Sigmoid colon (tissue), 7 donors: ENCODE data around the gene TNIP2. TPM values are rescaled to one million over a fixed set of nuclear protein-coding genes. Genes with fewer than 3 reads are reported as not detected.

Experiments
- DNase-seq: peaks from one replicate; pipeline ENCODE4 v3.0.0-alpha.2; 2019
- H3K27ac ChIP-seq, 4 donors: fragments of 200-600 bp; sonication (generic); one replicate each; pipeline ENCODE4 v1.5.1; 2016 to 2019; ENCODE audit warnings: mild to moderate bottlenecking in 1 of 4
- H3K27me3 ChIP-seq, 3 donors: fragments of 200-600 bp; sonication (generic); one replicate each; pipeline ENCODE4 v1.5.1; 2019; ENCODE audit warnings: mild to moderate bottlenecking in 1 of 3
- H3K36me3 ChIP-seq, 4 donors: fragments of 200-600 bp; sonication (generic); one replicate each; pipeline ENCODE4 v1.5.1; 2016 to 2019
- H3K4me1 ChIP-seq, 4 donors: fragments of 200-600 bp; sonication (generic); one replicate each; pipeline ENCODE4 v1.5.1; 2017 to 2019
- H3K4me3 ChIP-seq, 4 donors: fragments of 200-600 bp; sonication (generic); one replicate each; pipeline ENCODE4 v1.5.1; 2017 to 2019; ENCODE audit warnings: mild to moderate bottlenecking in 2 of 4, moderate library complexity in 1 of 4
- H3K9me3 ChIP-seq, 4 donors: fragments of 200-600 bp in 3 of 4; sonication (generic) in 3 of 4; one replicate each; pipeline versions ENCODE4 v1.5.1 to v1.6.1; 2013 to 2019
- EP300 ChIP-seq, 4 donors: sonication (generic); formaldehyde crosslinking; IDR thresholded peaks; one replicate each; pipeline ENCODE4 v1.6.1; 2017; ENCODE audit warnings: antibody characterized with exemption in 4 of 4
- POLR2A ChIP-seq, 2 donors: fragments of 450-650 bp; IDR thresholded peaks; one replicate each; pipeline ENCODE4 v1.6.1; 2016; ENCODE audit warnings: antibody characterized with exemption in 2 of 2, mild to moderate bottlenecking in 2 of 2, moderate library complexity in 2 of 2
- POLR2AphosphoS5 ChIP-seq, 4 donors: sonication (generic); formaldehyde crosslinking; IDR thresholded peaks; one replicate each; pipeline ENCODE4 v1.6.1; 2017; ENCODE audit warnings: antibody characterized with exemption in 4 of 4
- WGBS, 2 donors: extraction: QIAGEN DNeasy Blood & Tissue Kit; methylation state at CpG; one replicate each; pipeline ENCODE4 v1.1.7; 2013; 5-methylcytosine and 5-hydroxymethylcytosine counted together
- intact Hi-C: fragments of 100-400 bp; cut with DNase I; formaldehyde crosslinking; loops from one replicate; pipeline ENCODE4 v1.15.1; 2023
- polyA plus RNA-seq, 3 donors: library from polyadenylated mRNA; stranded (reverse); fragments of 200-250 nt; gene quantifications; one replicate each; pipeline ENCODE4 v1.2.3, GENCODE V29; 2013
- total RNA-seq, 4 donors: library from RNA; depleted of rRNA; stranded (reverse); fragments of >200 nt; gene quantifications; one replicate each; pipeline ENCODE4 v1.1.0, GENCODE V29; 2016
- TF ChIP-seq, protein P1 (sequence below), 4 experiments: fragments of 450-650 bp in 3 of 4; fragments of 200-600 bp in 1 of 4; IDR thresholded peaks; one replicate each; pipeline ENCODE4 v1.5.1; 2016 to 2019; ENCODE audit warnings: antibody characterized with exemption in 4 of 4, mild to moderate bottlenecking in 3 of 4, moderate library complexity in 2 of 4
- donor health status: healthy with polysubstance abuse.
- donor health status: Bipolar disorder and iron deficiency.
- donor health status: healthy.

The TNIP2 gene
- total and polyA plus RNA-seq, 7 donors, result 51.7 to 68.8 (median 65.0) TPM

DNA sequence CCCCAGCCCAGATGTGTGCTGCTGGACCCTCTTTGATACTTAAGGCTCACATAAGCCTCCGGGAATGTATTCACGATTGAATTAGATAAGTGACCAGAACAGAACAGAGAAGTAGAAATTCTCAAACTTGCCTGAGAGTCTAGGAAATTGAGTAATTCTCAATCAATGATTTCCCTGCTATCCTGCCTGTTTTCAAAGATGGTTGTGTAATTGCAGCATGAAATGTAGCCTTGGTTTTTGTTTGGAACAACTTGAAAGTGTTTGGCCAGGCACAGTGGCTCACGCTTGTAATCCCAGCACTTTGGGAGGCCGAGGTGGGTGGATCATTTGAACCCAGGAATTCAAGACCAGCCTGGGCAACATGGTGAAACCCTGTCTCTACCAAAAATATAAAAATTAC lies 41.2 kb downstream of the TNIP2 start:
- H3K27me3 ChIP-seq, result no peaks in the 10 kb centered on the region
- peak overlapping the region in 3 of 4 donors; percentile 8 to 42 (median 14) for H3K27ac ChIP-seq
- H3K4me3 ChIP-seq, result no peak overlapping the region
- TF ChIP-seq, protein P1, sequence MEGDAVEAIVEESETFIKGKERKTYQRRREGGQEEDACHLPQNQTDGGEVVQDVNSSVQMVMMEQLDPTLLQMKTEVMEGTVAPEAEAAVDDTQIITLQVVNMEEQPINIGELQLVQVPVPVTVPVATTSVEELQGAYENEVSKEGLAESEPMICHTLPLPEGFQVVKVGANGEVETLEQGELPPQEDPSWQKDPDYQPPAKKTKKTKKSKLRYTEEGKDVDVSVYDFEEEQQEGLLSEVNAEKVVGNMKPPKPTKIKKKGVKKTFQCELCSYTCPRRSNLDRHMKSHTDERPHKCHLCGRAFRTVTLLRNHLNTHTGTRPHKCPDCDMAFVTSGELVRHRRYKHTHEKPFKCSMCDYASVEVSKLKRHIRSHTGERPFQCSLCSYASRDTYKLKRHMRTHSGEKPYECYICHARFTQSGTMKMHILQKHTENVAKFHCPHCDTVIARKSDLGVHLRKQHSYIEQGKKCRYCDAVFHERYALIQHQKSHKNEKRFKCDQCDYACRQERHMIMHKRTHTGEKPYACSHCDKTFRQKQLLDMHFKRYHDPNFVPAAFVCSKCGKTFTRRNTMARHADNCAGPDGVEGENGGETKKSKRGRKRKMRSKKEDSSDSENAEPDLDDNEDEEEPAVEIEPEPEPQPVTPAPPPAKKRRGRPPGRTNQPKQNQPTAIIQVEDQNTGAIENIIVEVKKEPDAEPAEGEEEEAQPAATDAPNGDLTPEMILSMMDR (IDR thresholded peaks at IDR 0.05), result no peak
- TF ChIP-seq EP300 (IDR thresholded peaks at IDR 0.05) (no peak), POLR2A (IDR thresholded peaks at IDR 0.05) (no peak), POLR2AphosphoS5 (IDR thresholded peaks at IDR 0.05) (no peak)
- intact Hi-C loops, result no loop called here
- no peaks in the 10 kb centered on the region for H3K9me3 ChIP-seq
- peak; percentile 2 for DNase-seq
- H3K4me1 ChIP-seq, result peaks cover 0 to 5% (median 0%) of the 10 kb centered on the region in 4 donors
- peaks cover 0 to 47% (median 20%) of the 10 kb centered on the region in 4 donors for H3K36me3 ChIP-seq
- 84 to 88% methylated on average over 4 of the region's 4 CpGs for WGBS, 2 donors

DNA sequence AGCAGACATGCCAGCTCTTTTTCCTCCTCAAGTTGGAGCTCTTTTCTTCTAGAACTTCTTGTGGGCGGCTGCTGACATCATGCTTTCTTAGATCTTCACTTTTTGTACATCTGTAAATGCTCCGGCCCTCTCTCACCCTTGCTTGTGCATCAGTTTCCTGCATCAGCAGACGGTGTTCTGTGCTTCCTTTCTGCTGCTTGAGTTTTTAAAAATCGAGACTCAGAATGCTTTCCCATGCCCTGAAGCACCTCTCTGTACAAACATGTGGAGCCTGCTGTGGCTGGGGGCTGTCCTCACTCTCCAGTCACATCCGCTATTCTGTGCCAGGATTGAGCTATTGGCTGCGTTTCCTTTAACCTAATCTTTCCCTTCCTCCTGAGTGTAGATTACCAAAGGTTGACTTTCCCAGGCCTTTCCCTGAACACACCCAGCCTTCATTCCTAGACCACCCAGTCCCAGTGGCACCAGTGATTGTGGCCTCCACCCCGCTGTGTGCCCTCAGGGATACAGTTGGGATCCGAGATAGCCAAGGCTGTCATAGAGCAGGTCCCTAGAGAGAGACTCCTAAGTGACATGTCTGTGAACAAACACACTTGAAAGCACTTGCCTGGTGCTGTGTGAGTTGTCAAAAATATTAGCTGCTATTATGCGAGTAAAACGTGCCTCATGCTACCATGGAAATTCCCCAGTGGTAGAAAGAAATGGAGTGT lies 41.9 kb downstream of the TNIP2 start:
- peak overlapping the region in 3 of 4 donors; percentile 8 to 42 (median 14) for H3K27ac ChIP-seq
- no peak for TF ChIP-seq POLR2AphosphoS5 (IDR thresholded peaks at IDR 0.05)
- no peak for TF ChIP-seq EP300 (IDR thresholded peaks at IDR 0.05)
- no peak for TF ChIP-seq POLR2A (IDR thresholded peaks at IDR 0.05)
- TF ChIP-seq, protein P1 (IDR thresholded peaks at IDR 0.05), result no peak
- no peak overlapping the region for H3K4me3 ChIP-seq
- intact Hi-C loops, result no loop called here
- H3K9me3 ChIP-seq, result no peaks in the 10 kb centered on the region
- peaks cover 0 to 41% (median 15%) of the 10 kb centered on the region in 4 donors for H3K36me3 ChIP-seq
- H3K4me1 ChIP-seq, result peaks cover 0 to 5% (median 0%) of the 10 kb centered on the region in 4 donors
- WGBS, 2 donors, result 57 to 83% methylated on average over 10 of the region's 10 CpGs
- no peaks in the 10 kb centered on the region for H3K27me3 ChIP-seq
- DNase-seq, result peak; percentile 69

DNA sequence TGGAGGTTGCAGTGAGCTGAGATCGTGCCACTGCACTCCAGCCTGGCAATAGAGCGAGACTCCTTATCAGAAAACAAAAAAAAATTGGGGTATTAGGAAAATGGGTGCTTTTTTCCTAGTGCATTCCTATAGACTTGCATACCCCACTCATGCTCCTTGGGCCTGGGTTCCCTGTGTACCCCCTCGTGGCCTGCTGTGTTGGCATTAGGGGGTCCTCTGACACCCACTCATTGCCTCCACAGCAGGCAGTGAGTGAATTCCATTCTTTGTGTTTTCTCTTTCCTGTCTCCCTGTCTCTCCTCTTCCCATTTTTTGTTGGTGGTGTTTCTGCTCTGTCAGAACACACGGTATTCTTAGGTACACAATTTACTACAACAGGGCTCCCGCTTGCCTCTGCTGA lies 42.8 kb downstream of the TNIP2 start:
- TF ChIP-seq, protein P1 (IDR thresholded peaks at IDR 0.05), result no peak
- no peak for TF ChIP-seq POLR2A (IDR thresholded peaks at IDR 0.05)
- TF ChIP-seq EP300 (IDR thresholded peaks at IDR 0.05), result no peak
- no peak for TF ChIP-seq POLR2AphosphoS5 (IDR thresholded peaks at IDR 0.05)
- peaks cover 0 to 5% (median 0%) of the 10 kb centered on the region in 4 donors for H3K4me1 ChIP-seq
- H3K36me3 ChIP-seq, result peaks cover 0 to 38% (median 17%) of the 10 kb centered on the region in 4 donors
- H3K27me3 ChIP-seq, result no peaks in the 10 kb centered on the region
- H3K4me3 ChIP-seq, result no peak overlapping the region
- 92 to 97% methylated on average over 5 of the region's 5 CpGs for WGBS, 2 donors
- no peaks in the 10 kb centered on the region for H3K9me3 ChIP-seq
- intact Hi-C loops, result no loop called here
- H3K27ac ChIP-seq, result peak overlapping the region in 2 of 4 donors; percentile 15 to 42
- DNase-seq, result no peak

DNA sequence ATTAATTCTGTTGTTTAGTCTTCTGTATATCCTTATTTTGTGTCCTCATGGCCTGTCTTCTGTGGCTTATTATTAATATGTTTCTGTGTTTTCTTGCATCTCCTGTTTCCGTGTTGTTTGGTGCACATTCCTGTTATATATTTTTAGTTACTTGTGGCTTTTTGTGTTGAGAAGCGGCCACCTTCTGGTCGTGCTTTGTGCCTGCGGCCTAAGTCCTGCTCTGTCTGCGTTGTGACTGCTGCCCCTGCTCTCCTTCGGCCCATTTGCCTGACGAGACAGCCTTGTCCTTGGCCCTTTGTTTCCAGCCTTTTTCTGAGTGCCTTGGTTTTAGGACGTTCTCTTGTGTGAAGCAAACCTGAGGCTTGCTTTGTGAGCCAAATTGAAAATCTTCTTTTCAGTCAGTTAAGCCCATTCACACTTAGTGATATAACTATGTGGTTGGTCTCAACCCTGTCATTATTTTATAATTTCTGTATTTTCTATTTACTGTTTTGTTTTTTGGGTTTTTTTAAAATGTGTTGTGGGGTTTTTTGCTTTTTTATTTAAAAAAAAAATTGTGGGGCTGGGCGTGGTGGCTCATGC lies 43.8 kb downstream of the TNIP2 start:
- intact Hi-C loops, result no loop called here
- WGBS, 2 donors, result 84 to 87% methylated on average over 9 of the region's 9 CpGs
- Histone ChIP-seq H3K4me1 (peaks cover 0 to 5% (median 0%) of the 10 kb centered on the region in 4 donors), H3K36me3 (peaks cover 0 to 36% (median 17%) of the 10 kb centered on the region in 4 donors), H3K9me3 (no peaks in the 10 kb centered on the region), H3K4me3 (no peak overlapping the region), H3K27ac (no peak overlapping the region), H3K27me3 (no peaks in the 10 kb centered on the region)
- TF ChIP-seq, protein P1 (IDR thresholded peaks at IDR 0.05), result no peak
- TF ChIP-seq POLR2AphosphoS5 (IDR thresholded peaks at IDR 0.05) (no peak), POLR2A (IDR thresholded peaks at IDR 0.05) (no peak), EP300 (IDR thresholded peaks at IDR 0.05) (no peak)
- peak; percentile 33 for DNase-seq
